GM12801 (cell line): ENCODE data around the gene FSIP1.

Experiments used
- CTCF ChIP-seq: IDR thresholded peaks from one replicate; pipeline ENCODE4 v1.5.1; 2011; ENCODE audit warnings: control low read depth; ENCODE audit not compliant: insufficient read length; ENCODE audit errors: extremely low read depth

FSIP1 gene

DNA sequence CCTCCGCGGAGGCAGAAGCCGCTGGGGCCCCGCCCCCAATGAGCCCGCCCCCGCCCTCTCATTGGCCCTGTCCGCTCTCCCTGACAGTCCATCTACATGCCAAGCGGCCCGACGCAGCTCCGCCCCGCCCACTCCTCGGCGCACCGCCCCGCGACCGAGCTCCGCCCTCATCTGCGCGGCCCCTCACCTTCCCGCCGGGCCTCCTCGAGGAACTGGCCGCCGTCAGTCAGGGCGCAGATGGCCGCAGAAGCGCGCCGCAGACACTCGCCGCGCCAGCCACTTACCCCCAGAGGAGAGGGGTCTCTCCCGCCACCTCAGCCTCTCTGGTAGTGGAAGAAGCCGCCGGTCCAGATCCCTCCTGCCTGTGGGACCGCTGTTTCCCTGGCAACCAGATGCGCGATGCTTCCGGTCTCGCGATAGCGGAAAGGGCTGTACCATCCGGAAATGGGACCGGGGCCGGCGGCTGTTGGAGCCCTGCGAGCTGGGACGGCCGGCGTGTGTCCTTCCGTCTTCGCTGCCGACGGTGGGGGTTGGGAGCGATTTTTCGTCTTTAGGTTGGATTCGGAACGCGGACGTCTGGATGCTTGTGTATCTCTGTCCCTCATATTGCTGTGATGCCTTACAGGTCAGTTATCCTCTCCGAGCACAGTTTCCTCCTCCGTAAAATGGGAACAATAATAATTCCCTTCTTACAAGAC lies at the start of gene FSIP1:
TSS of gene FSIP1 (minus strand) at position 401 of the 698 bp plus-strand sequence. CDS start 6,317 bp downstream, outside the sequence.
- TF ChIP-seq CTCF, result no peak

- TF ChIP-seq CTCF, result no peak
These were observed 47.5 kb upstream of the FSIP1 start for GRCh38 chr15:39830166-39830565.

- TF ChIP-seq CTCF, result no peak
These were observed 45.8 kb upstream of the FSIP1 start for GRCh38 chr15:39828374-39828931.

GRCh38 chr15:39826975-39827374 lies 44.3 kb upstream of the FSIP1 start:
- TF ChIP-seq CTCF, result no peak

DNA sequence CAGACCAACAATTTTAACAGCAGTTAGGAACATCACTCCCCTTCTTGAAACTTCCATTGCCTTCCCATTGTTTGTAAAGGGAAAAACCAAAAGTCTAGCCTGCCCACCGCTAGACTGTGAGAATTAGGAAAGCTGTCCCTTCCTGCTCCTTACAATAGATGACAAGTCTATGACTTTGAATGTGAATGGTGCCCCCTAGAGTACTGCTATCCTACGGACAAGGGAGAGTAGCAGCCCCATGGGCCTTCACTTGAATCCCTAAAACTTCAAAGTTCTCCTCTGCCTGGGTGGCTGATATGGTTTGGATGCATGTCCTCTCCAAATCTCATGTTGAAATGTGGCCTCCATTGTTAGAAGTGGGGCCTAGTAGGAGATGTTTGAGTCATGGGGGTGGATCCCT lies 41.0 kb upstream of the FSIP1 start:
- no peak for TF ChIP-seq CTCF

DNA sequence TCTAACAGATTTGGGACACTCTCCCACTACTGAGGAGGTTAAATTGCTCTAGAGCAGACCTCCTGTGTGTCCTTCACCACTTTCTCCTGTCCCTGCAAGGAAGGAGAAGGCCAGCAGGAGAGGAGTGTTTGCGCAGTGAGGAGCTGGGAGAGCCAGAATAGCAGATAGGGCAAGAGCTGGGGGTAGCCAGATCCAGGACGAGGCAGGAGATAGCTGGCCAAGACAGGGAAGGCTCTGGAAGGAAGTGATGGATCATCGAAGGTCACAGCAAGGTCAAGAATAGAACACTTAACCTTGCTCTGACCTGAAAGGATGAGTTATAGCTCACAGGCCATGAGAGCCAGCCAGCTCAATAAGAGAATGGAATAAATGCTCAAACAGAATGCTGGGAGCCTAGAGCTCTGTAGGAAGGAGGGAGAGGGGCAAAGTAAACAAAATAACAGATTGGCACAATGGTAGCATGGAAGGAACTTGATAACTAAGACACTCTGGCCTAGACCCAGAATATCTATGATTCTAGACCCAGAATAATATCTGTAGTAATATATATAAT lies 37.5 kb upstream of the FSIP1 start:
- TF ChIP-seq CTCF, result no peak

- no peak for TF ChIP-seq CTCF
These were observed 36.9 kb upstream of the FSIP1 start for GRCh38 chr15:39819533-39819932.
